Sigmoid colon (tissue), 7 donors: ENCODE measurements around the gene KRTAP10-6. TPM values are rescaled to one million over a fixed set of nuclear protein-coding genes. Genes with fewer than 3 reads are reported as not detected.
"Not testable (repeated sequence)": the region's sequence is repeated elsewhere in the genome, so short reads cannot be mapped to it uniquely, and the experiment has no call there.

Experiments
- DNase-seq: peaks from one replicate; pipeline ENCODE4 v3.0.0-alpha.2; 2019
- H3K27ac ChIP-seq, 4 donors: fragments of 200-600 bp; sonication (generic); one replicate each; pipeline ENCODE4 v1.5.1; 2016 to 2019; ENCODE audit warnings: mild to moderate bottlenecking in 1 of 4
- H3K27me3 ChIP-seq, 3 donors: fragments of 200-600 bp; sonication (generic); one replicate each; pipeline ENCODE4 v1.5.1; 2019; ENCODE audit warnings: mild to moderate bottlenecking in 1 of 3
- H3K36me3 ChIP-seq, 4 donors: fragments of 200-600 bp; sonication (generic); one replicate each; pipeline ENCODE4 v1.5.1; 2016 to 2019
- H3K4me1 ChIP-seq, 4 donors: fragments of 200-600 bp; sonication (generic); one replicate each; pipeline ENCODE4 v1.5.1; 2017 to 2019
- H3K4me3 ChIP-seq, 4 donors: fragments of 200-600 bp; sonication (generic); one replicate each; pipeline ENCODE4 v1.5.1; 2017 to 2019; ENCODE audit warnings: mild to moderate bottlenecking in 2 of 4, moderate library complexity in 1 of 4
- H3K9me3 ChIP-seq, 4 donors: fragments of 200-600 bp in 3 of 4; sonication (generic) in 3 of 4; one replicate each; pipeline versions ENCODE4 v1.5.1 to v1.6.1; 2013 to 2019
- CTCF ChIP-seq, 4 experiments: fragments of 450-650 bp in 3 of 4; fragments of 200-600 bp in 1 of 4; IDR thresholded peaks; one replicate each; pipeline ENCODE4 v1.5.1; 2016 to 2019; ENCODE audit warnings: antibody characterized with exemption in 4 of 4, mild to moderate bottlenecking in 3 of 4, moderate library complexity in 2 of 4
- EP300 ChIP-seq, 4 donors: sonication (generic); formaldehyde crosslinking; IDR thresholded peaks; one replicate each; pipeline ENCODE4 v1.6.1; 2017; ENCODE audit warnings: antibody characterized with exemption in 4 of 4
- POLR2A ChIP-seq, 2 donors: fragments of 450-650 bp; IDR thresholded peaks; one replicate each; pipeline ENCODE4 v1.6.1; 2016; ENCODE audit warnings: antibody characterized with exemption in 2 of 2, mild to moderate bottlenecking in 2 of 2, moderate library complexity in 2 of 2
- POLR2AphosphoS5 ChIP-seq, 4 donors: sonication (generic); formaldehyde crosslinking; IDR thresholded peaks; one replicate each; pipeline ENCODE4 v1.6.1; 2017; ENCODE audit warnings: antibody characterized with exemption in 4 of 4
- WGBS, 2 donors: extraction: QIAGEN DNeasy Blood & Tissue Kit; methylation state at CpG; one replicate each; pipeline ENCODE4 v1.1.7; 2013; 5-methylcytosine and 5-hydroxymethylcytosine counted together
- intact Hi-C: fragments of 100-400 bp; cut with DNase I; formaldehyde crosslinking; loops from one replicate; pipeline ENCODE4 v1.15.1; 2023
- polyA plus RNA-seq, 3 donors: library from polyadenylated mRNA; stranded (reverse); fragments of 200-250 nt; gene quantifications; one replicate each; pipeline ENCODE4 v1.2.3, GENCODE V29; 2013
- total RNA-seq, 4 donors: library from RNA; depleted of rRNA; stranded (reverse); fragments of >200 nt; gene quantifications; one replicate each; pipeline ENCODE4 v1.1.0, GENCODE V29; 2016
- donor health status: healthy with polysubstance abuse.
- donor health status: Bipolar disorder and iron deficiency.
- donor health status: healthy.

Gene KRTAP10-6
- total and polyA plus RNA-seq, 7 donors, result not detected

- Histone ChIP-seq H3K27me3 (peaks cover 0 to 29% (median 9%) of the 10 kb centered on the region in 3 donors), H3K4me3 (no peak overlapping the region), H3K9me3 (no peaks in the 10 kb centered on the region), H3K4me1 (no peaks in the 10 kb centered on the region), H3K27ac (no peak overlapping the region), H3K36me3 (no peaks in the 10 kb centered on the region)
- TF ChIP-seq EP300 (IDR thresholded peaks at IDR 0.05) (no peak), CTCF (IDR thresholded peaks at IDR 0.05) (no peak), POLR2A (IDR thresholded peaks at IDR 0.05) (no peak), POLR2AphosphoS5 (IDR thresholded peaks at IDR 0.05) (no peak)
- intact Hi-C loops, result no loop called here
- DNase-seq, result no peak
- 78 to 82% methylated on average over 11 of the region's 11 CpGs for WGBS, 2 donors
Observed at GRCh38 chr21:44598061-44598460, 5.8 kb upstream of the KRTAP10-6 start.

GRCh38 chr21:44596068-44596725, 3.9 kb upstream of the KRTAP10-6 start:
- peaks cover 0 to 26% (median 4%) of the 10 kb centered on the region in 3 donors for H3K27me3 ChIP-seq
- H3K27ac ChIP-seq, result no peak overlapping the region
- intact Hi-C loops, result no loop called here
- H3K36me3 ChIP-seq, result no peaks in the 10 kb centered on the region
- no peak overlapping the region for H3K4me3 ChIP-seq
- H3K4me1 ChIP-seq, result no peaks in the 10 kb centered on the region
- no peak for DNase-seq
- 71 to 78% methylated on average over 9 of the region's 9 CpGs for WGBS, 2 donors
- TF ChIP-seq POLR2AphosphoS5 (IDR thresholded peaks at IDR 0.05), result no peak
- no peaks in the 10 kb centered on the region for H3K9me3 ChIP-seq

DNA sequence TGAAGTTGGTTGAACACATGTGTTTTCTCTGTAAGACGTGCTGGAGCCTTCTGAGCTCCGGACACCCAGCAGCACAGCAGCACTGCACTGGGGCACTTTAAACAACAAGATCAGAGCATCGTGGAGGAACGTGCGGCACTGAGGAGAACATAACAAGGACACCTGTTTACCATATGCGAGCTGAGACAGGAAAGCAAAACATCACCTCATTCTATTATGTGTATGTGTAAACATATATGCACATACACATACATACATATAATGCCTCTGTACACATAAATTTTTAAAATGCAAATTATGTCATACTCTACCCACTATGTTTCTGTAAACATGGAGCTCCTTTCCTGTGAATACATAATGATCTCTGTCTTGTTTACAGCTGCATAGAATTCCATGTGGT, 3.2 kb upstream of the KRTAP10-6 start:
- Histone ChIP-seq H3K36me3 (no peaks in the 10 kb centered on the region), H3K4me1 (no peaks in the 10 kb centered on the region), H3K4me3 (no peak overlapping the region), H3K27me3 (peaks cover 0 to 29% (median 7%) of the 10 kb centered on the region in 3 donors), H3K27ac (no peak overlapping the region), H3K9me3 (no peaks in the 10 kb centered on the region)
- intact Hi-C loops, result no loop called here
- TF ChIP-seq POLR2A (IDR thresholded peaks at IDR 0.05), result no peak
- TF ChIP-seq CTCF (IDR thresholded peaks at IDR 0.05), result no peak
- TF ChIP-seq POLR2AphosphoS5 (IDR thresholded peaks at IDR 0.05), result no peak
- TF ChIP-seq EP300 (IDR thresholded peaks at IDR 0.05), result no peak
- WGBS, 2 donors, result 69 to 73% methylated on average over 6 of the region's 6 CpGs
- DNase-seq, result no peak

DNA sequence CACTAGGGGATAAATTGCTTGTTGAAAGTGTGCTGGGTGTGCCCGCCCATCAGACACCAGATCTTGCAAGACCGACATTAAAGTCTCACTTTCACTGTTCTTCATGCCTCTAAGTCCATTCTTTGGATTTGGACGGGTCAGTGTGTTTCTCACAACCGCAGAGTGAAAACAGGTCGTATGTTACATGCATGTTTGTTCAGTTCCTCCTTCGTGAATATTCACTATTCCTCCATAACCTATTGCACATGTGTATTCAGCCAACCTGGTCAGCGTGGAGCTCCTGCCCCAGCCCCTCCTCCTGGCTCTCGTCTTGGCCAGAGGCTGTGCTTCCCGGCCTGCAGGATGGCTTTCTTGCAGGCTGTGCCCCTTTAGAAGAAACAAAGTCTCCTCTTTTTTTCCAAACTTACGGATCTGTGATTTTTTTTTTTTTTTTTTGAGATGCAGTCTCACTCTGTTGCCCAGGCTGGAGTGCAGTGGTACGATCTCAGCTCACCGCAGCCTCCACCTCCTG, 2.2 kb upstream of the KRTAP10-6 start:
- no peak for DNase-seq
- H3K9me3 ChIP-seq, result no peaks in the 10 kb centered on the region
- intact Hi-C loops, result no loop called here
- peaks cover 0 to 31% (median 18%) of the 10 kb centered on the region in 3 donors for H3K27me3 ChIP-seq
- WGBS, 2 donors, result 62 to 77% methylated on average over 12 of the region's 12 CpGs
- H3K4me1 ChIP-seq, result no peaks in the 10 kb centered on the region
- TF ChIP-seq EP300 (IDR thresholded peaks at IDR 0.05) (no peak), POLR2A (IDR thresholded peaks at IDR 0.05) (no peak), CTCF (IDR thresholded peaks at IDR 0.05) (no peak), POLR2AphosphoS5 (IDR thresholded peaks at IDR 0.05) (no peak)
- H3K36me3 ChIP-seq, result no peaks in the 10 kb centered on the region
- H3K27ac ChIP-seq, result no peak overlapping the region
- H3K4me3 ChIP-seq, result no peak overlapping the region

DNA sequence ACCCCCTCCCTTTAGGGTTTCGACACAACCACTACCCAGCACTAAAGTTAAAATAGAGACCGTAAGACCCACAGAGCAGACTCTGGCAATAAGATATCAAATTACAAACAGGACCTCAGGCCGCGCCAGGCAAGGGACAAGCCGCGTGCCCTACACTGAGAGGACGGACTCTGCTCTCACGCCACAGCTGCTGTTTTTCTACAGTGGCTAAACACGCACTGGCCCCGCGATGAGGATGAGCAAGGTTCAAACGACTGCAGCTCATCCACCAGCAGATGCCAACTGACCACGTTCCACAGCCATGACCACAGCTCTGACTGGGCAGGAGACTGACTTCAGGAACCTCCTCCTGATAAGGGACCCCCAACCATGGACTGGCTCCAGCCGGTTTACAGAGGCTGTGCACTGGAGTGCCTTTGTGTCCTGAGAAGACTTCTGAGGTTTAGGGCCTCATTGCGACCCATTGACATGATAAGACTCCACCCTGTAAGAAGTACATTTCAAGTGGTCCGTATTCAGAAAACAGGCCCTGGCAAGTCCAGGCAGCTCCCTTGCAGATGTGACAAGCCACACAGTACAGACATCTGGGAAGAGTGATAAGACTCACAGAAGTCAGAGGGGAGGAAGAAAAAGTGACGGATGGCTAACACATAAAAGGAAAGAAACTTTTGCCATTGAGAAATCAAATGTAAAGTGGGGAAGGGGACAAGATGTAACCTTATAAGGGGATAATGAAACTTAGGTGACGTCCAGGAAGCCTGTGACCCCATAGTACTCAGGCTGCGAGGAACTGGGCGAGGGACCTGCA, 1.5 kb upstream of the KRTAP10-6 start:
- Histone ChIP-seq H3K27me3 (peaks cover 0 to 37% (median 23%) of the 10 kb centered on the region in 3 donors), H3K4me1 (no peaks in the 10 kb centered on the region), H3K27ac (no peak overlapping the region), H3K9me3 (no peaks in the 10 kb centered on the region), H3K4me3 (no peak overlapping the region), H3K36me3 (no peaks in the 10 kb centered on the region)
- intact Hi-C loops, result no loop called here
- WGBS, 2 donors, result 30 to 61% methylated on average over 20 of the region's 20 CpGs
- DNase-seq, result no peak
- no peak for TF ChIP-seq POLR2A (IDR thresholded peaks at IDR 0.05)
- TF ChIP-seq CTCF (IDR thresholded peaks at IDR 0.05), result no peak
- TF ChIP-seq POLR2AphosphoS5 (IDR thresholded peaks at IDR 0.05), result no peak
- TF ChIP-seq EP300 (IDR thresholded peaks at IDR 0.05), result no peak

DNA sequence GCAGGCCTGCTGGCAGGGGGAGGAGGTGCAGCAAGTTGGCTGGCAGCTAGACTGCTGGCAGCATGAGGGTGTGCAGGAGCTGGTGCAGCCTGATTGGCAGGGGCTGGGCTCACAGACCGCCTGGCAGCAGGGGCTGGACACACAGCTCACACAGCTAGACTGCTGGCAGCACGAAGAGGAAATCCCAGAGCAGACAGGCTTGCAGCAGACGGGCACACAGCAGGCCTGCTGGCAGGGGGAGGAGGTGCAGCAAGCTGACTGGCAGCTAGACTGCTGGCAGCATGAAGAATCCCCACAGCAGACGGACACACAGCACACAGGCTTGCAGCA, 539 bp downstream of the KRTAP10-6 start:
- DNase-seq, intact Hi-C loops, H3K9me3 ChIP-seq, H3K4me1 ChIP-seq, H3K4me3 ChIP-seq, H3K36me3 ChIP-seq, H3K27ac ChIP-seq: not testable (repeated sequence)
- WGBS, 2 donors, result 15 to 57% methylated on average over 4 of the region's 4 CpGs
- H3K27me3 ChIP-seq, result peaks cover 0 to 42% (median 23%) of the 10 kb centered on the region in 3 donors

- 46 to 70% methylated on average over 18 to 19 of the region's 19 CpGs for WGBS, 2 donors
- intact Hi-C loops, H3K36me3 ChIP-seq, H3K9me3 ChIP-seq, H3K27ac ChIP-seq, DNase-seq, H3K4me1 ChIP-seq, H3K4me3 ChIP-seq: not testable (repeated sequence)
- H3K27me3 ChIP-seq, result peaks cover 0 to 45% (median 26%) of the 10 kb centered on the region in 3 donors
Observed at GRCh38 chr21:44590897-44591800, 1.2 kb downstream of the KRTAP10-6 start.
